ENCODE data around the gene NPLOC4.

The NPLOC4 gene

GRCh38 chr17:81546906-81547613 lies 89.9 kb downstream of the NPLOC4 start:
- TF ChIP-seq, protein P1, sequence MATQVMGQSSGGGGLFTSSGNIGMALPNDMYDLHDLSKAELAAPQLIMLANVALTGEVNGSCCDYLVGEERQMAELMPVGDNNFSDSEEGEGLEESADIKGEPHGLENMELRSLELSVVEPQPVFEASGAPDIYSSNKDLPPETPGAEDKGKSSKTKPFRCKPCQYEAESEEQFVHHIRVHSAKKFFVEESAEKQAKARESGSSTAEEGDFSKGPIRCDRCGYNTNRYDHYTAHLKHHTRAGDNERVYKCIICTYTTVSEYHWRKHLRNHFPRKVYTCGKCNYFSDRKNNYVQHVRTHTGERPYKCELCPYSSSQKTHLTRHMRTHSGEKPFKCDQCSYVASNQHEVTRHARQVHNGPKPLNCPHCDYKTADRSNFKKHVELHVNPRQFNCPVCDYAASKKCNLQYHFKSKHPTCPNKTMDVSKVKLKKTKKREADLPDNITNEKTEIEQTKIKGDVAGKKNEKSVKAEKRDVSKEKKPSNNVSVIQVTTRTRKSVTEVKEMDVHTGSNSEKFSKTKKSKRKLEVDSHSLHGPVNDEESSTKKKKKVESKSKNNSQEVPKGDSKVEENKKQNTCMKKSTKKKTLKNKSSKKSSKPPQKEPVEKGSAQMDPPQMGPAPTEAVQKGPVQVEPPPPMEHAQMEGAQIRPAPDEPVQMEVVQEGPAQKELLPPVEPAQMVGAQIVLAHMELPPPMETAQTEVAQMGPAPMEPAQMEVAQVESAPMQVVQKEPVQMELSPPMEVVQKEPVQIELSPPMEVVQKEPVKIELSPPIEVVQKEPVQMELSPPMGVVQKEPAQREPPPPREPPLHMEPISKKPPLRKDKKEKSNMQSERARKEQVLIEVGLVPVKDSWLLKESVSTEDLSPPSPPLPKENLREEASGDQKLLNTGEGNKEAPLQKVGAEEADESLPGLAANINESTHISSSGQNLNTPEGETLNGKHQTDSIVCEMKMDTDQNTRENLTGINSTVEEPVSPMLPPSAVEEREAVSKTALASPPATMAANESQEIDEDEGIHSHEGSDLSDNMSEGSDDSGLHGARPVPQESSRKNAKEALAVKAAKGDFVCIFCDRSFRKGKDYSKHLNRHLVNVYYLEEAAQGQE (IDR thresholded peaks at IDR 0.05; ENCODE audit: insufficient replicate concordance, low read depth) = no peak
- TF ChIP-seq, protein P2, sequence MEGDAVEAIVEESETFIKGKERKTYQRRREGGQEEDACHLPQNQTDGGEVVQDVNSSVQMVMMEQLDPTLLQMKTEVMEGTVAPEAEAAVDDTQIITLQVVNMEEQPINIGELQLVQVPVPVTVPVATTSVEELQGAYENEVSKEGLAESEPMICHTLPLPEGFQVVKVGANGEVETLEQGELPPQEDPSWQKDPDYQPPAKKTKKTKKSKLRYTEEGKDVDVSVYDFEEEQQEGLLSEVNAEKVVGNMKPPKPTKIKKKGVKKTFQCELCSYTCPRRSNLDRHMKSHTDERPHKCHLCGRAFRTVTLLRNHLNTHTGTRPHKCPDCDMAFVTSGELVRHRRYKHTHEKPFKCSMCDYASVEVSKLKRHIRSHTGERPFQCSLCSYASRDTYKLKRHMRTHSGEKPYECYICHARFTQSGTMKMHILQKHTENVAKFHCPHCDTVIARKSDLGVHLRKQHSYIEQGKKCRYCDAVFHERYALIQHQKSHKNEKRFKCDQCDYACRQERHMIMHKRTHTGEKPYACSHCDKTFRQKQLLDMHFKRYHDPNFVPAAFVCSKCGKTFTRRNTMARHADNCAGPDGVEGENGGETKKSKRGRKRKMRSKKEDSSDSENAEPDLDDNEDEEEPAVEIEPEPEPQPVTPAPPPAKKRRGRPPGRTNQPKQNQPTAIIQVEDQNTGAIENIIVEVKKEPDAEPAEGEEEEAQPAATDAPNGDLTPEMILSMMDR (IDR thresholded peaks at IDR 0.05; ENCODE audit: insufficient read depth, low read length) = no peak
- TF ChIP-seq GABPA (IDR thresholded peaks at IDR 0.05; ENCODE audit: low read depth) (no peak), POLR2AphosphoS5 (IDR thresholded peaks at IDR 0.05; ENCODE audit: low read depth) (no peak), SPI1 (IDR thresholded peaks at IDR 0.05; ENCODE audit: borderline replicate concordance, low read depth) (no peak)
- no peak for DNase-seq (ENCODE audit: low read depth in 1 of 2, low spot score in 1 of 2)
- Histone ChIP-seq H3K4me3 (replicated peaks; ENCODE audit: insufficient read depth, low read length) (no peak overlapping the region), H3K27me3 (ENCODE audit: insufficient read depth, poor library complexity, severe bottlenecking) (no peaks in the 10 kb centered on the region), H3K27ac (replicated peaks) (no peak overlapping the region)

- H3K27ac ChIP-seq (replicated peaks) = no peak overlapping the region
- DNase-seq (ENCODE audit: low read depth in 1 of 2, low spot score in 1 of 2) = no peak
- no peak overlapping the region for H3K4me3 ChIP-seq (replicated peaks; ENCODE audit: insufficient read depth, low read length)
- no peaks in the 10 kb centered on the region for H3K27me3 ChIP-seq (ENCODE audit: insufficient read depth, poor library complexity, severe bottlenecking)
- TF ChIP-seq POLR2AphosphoS5 (IDR thresholded peaks at IDR 0.05; ENCODE audit: low read depth) = no peak
- TF ChIP-seq SPI1 (IDR thresholded peaks at IDR 0.05; ENCODE audit: borderline replicate concordance, low read depth) = no peak
- TF ChIP-seq, protein P2 (IDR thresholded peaks at IDR 0.05; ENCODE audit: insufficient read depth, low read length) = no peak
- no peak for TF ChIP-seq GABPA (IDR thresholded peaks at IDR 0.05; ENCODE audit: low read depth)
- TF ChIP-seq, protein P1 (IDR thresholded peaks at IDR 0.05; ENCODE audit: insufficient replicate concordance, low read depth) = no peak
Measured at GRCh38 chr17:81545160-81545949, 91.6 kb downstream of the NPLOC4 start.

GRCh38 chr17:81544281-81544974 lies 92.5 kb downstream of the NPLOC4 start:
- no peak for DNase-seq (ENCODE audit: low read depth in 1 of 2, low spot score in 1 of 2)
- Histone ChIP-seq H3K27ac (replicated peaks) (no peak overlapping the region), H3K27me3 (ENCODE audit: insufficient read depth, poor library complexity, severe bottlenecking) (no peaks in the 10 kb centered on the region), H3K4me3 (replicated peaks; ENCODE audit: insufficient read depth, low read length) (no peak overlapping the region)
- TF ChIP-seq SPI1 (IDR thresholded peaks at IDR 0.05; ENCODE audit: borderline replicate concordance, low read depth) (no peak), GABPA (IDR thresholded peaks at IDR 0.05; ENCODE audit: low read depth) (no peak), POLR2AphosphoS5 (IDR thresholded peaks at IDR 0.05; ENCODE audit: low read depth) (no peak)
- TF ChIP-seq, protein P2 (IDR thresholded peaks at IDR 0.05; ENCODE audit: insufficient read depth, low read length) = no peak
- TF ChIP-seq, protein P1 (IDR thresholded peaks at IDR 0.05; ENCODE audit: insufficient replicate concordance, low read depth) = no peak

All from HL-60 (cell line).